T-helper 2 cell treated with Interferon-gamma antibody and Interleukin-4, amounts not matched to agents 5 μg/mL and 100 μg/mL, for 36 hours (primary cell): ENCODE results near the gene CDCA4.

Experiments
- DNase-seq: peaks from one replicate; pipeline ENCODE4 v3.0.0; 2021; ENCODE audit warnings: low spot score
- H3K27ac Mint-ChIP-seq: one replicate; pipeline ENCODE4 v1.8.0; 2021; ENCODE audit warnings: mild to moderate bottlenecking, mixed read lengths
- H3K27me3 Mint-ChIP-seq: one replicate; pipeline ENCODE4 v1.8.0; 2021; ENCODE audit warnings: low read depth, mixed read lengths
- H3K36me3 Mint-ChIP-seq: one replicate; pipeline ENCODE4 v1.8.0; 2021; ENCODE audit warnings: low read depth, mixed read lengths
- H3K4me1 Mint-ChIP-seq: one replicate; pipeline ENCODE4 v1.8.0; 2021; ENCODE audit warnings: low read depth, mixed read lengths
- H3K4me3 Mint-ChIP-seq: one replicate; pipeline ENCODE4 v1.8.0; 2022; ENCODE audit warnings: mild to moderate bottlenecking, moderate library complexity, mixed read lengths
- H3K9me3 Mint-ChIP-seq: one replicate; pipeline ENCODE4 v1.8.0; 2021; ENCODE audit warnings: mixed read lengths

CDCA4 gene

DNA sequence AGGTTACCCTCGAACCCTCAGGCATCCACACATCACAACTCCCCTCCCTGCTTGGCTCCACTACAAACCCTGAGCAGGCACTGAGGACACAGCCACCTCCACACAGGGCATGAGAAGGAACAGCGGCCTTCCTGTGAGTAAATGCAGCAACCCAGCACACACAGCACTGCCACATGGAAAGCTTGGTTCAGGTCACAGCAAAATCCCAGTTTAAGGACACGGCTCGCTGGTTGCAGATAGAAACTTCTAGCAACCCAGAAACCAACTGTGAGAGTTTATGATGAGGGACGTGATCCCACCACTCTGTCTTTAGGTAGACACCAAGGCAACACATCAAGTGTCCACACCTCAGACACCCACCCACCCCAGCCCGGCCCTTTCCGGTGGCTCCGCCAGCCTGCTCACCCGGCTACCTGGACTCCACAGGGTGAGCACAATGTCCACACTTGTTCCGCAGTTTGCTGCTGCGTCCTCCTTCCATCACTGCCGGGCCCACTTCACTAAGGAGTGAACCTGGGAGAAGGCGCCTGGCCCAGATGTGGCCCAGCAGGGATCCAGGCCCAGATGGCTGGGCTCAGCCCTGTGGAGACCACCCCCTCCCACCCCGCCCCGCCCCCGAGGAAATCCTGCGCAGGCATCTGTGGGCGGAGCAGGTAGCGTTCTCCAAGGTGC lies 13.2 kb downstream of the CDCA4 start:
- no peaks in the 10 kb centered on the region for H3K27me3 Mint-ChIP-seq
- peaks cover 4% of the 10 kb centered on the region for H3K4me1 Mint-ChIP-seq
- DNase-seq: no peak
- H3K9me3 Mint-ChIP-seq: no peaks in the 10 kb centered on the region
- H3K27ac Mint-ChIP-seq: no peak overlapping the region
- H3K4me3 Mint-ChIP-seq: no peak overlapping the region
- H3K36me3 Mint-ChIP-seq: peaks cover 29% of the 10 kb centered on the region

DNA sequence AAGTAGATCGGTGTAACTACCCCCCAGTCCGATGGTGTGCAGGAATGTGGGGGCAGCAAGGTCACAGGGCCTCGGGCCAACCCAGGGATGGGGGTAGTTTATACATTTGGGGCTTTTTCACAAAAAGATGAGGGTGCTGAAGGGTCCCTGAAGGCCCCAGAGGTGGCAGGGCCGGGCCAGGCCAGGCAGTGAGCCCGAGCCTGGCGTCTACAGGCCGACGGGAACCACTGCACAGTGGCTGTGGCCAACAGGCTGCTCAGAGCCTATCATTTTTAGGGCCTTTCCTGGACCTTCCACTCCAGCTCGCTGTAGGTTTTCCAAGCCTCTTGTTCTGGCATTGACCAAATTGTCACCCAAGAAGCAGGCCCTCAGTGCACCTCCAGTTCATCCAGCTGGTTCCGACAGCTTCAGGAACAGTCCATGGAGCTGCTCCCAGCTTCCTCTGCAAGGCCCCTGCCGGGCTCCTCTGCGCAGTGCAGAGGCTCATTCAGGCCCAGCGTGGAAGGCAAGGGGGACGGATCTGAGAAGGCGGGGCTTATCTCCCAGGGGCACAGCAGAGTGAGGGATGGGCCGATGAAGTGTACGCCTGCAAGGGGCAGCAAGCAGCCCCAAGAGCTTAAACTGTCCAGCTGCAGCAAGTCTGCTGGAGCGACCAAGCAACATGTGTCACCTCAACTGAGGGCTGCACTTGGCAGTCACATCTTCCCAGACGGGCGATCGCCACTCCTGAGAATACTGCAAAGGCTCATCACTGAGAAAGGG lies 13.9 kb downstream of the CDCA4 start:
- Mint-ChIP-seq H3K9me3 (no peaks in the 10 kb centered on the region), H3K27me3 (no peaks in the 10 kb centered on the region), H3K27ac (no peak overlapping the region), H3K4me1 (peaks cover 1% of the 10 kb centered on the region), H3K36me3 (peaks cover 26% of the 10 kb centered on the region), H3K4me3 (no peak overlapping the region)
- no peak for DNase-seq

DNA sequence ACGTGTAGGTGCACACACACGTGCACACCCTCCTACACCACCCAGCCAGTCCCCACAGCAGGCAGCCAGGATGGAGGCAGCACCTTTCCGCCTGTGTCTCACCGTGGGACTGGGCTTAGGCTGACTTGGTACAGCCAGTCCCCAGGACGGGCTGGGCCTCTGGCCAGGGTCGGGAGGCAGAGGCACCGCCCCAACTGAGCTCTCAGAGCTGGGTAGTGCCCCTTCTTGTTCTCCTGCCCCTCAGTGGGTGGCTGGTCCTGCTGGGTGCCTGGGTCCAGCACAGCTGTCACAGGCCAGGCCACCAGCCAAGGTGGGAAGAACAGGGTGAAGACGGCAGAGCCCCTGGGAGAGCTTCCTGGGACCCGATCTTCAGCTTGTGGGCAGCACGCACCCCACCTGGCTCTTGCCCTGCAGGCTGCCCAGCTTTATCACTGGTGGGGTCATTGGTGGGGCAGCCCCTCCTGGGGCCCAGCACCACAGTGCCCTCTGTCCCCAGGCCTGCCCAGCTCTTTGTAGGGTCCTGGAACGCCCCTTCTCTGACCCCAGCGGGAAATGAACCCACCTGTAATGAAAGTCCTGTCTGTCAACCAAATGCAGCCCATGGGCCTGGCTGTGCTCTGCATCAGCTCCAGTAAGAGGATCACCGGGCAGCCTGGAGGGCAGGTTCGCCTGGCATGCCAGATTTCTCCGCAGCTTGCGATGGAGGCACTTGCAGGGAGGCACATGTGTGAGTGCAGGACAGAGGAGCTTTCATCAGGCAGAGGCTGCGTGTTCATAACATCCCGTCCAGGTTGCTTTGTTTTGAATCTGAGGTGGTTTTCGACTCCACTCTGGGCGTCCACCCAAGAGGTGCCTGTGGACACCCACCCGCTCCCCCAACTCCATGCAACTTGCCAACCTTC lies 14.7 kb downstream of the CDCA4 start:
- DNase-seq: no peak
- H3K36me3 Mint-ChIP-seq: peaks cover 22% of the 10 kb centered on the region
- no peaks in the 10 kb centered on the region for H3K27me3 Mint-ChIP-seq
- no peaks in the 10 kb centered on the region for H3K9me3 Mint-ChIP-seq
- no peak overlapping the region for H3K4me3 Mint-ChIP-seq
- no peak overlapping the region for H3K27ac Mint-ChIP-seq
- H3K4me1 Mint-ChIP-seq: no peaks in the 10 kb centered on the region

DNA sequence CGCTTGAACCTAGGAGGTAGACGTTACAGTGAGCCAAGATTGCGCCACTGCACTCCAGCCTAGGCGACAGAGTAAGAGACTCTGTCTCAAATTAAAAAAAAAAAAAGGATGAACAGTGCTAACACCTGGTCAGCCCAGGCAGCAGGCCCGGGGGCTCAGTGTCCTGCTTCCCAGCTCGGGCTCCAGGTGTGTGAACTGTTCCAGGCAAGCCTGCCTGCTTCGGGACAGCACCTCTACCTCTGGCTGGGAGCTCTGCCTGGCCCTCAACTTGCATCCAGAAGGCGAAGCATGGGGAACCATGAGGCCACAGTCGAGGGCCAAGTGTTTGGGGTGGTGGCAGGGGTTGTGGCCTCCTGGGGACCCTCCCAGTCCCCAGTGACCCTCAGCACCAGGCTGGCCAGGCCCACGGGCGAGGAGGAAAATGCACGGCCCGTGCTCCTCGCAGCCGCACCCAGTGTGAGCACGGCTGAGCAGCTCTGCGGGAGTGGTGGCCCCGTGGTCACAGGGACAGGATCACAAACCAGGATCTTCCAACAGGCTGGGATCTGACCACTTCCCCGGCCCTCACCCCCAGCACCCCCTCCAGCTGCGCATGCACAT lies 15.5 kb downstream of the CDCA4 start:
- H3K27ac Mint-ChIP-seq: no peak overlapping the region
- peaks cover 25% of the 10 kb centered on the region for H3K36me3 Mint-ChIP-seq
- no peaks in the 10 kb centered on the region for H3K27me3 Mint-ChIP-seq
- no peaks in the 10 kb centered on the region for H3K9me3 Mint-ChIP-seq
- H3K4me3 Mint-ChIP-seq: no peak overlapping the region
- DNase-seq: no peak
- H3K4me1 Mint-ChIP-seq: no peaks in the 10 kb centered on the region

DNA sequence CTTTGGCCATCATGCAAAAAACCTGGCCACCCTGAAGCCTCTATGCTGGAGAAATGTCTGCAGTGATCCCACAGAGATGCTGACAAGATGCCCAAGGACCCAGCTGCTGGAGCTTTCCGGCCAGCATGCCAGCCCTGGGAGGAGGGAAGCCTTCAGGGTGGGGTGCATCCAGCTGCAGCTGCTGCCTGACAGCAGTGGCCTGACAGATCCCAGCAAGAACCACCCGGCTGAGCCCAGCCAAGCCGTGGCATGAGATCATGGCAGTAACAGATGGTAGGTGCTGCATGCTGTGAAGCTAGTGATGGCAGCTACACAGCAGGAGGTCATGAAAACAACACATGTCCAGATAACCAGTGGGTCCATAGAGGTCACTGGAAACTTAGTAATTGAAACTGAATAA lies 21.5 kb downstream of the CDCA4 start:
- H3K36me3 Mint-ChIP-seq: peaks cover 15% of the 10 kb centered on the region
- H3K4me3 Mint-ChIP-seq: no peak overlapping the region
- H3K4me1 Mint-ChIP-seq: no peaks in the 10 kb centered on the region

DNA sequence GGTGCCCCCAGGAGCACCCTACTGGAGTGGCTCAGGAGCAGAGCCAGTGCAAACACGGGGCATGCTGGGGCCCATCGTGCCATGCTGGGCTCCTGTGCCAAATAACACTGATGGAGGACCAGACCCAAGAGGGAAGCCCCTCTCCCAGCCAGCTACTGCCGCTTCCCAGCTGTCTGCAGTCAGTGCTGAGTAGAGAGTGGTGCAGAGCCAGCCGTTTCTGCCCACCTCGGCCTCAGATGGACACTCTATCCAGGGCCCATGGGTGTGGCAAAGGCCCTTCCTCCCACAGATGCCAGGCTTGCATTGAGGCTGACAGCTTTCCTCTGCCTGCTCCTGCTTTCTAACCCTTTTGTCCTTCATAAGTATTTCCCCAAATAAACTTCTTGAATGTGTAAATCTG lies 22.1 kb downstream of the CDCA4 start:
- no peak for DNase-seq
- Mint-ChIP-seq H3K27ac (no peak overlapping the region), H3K27me3 (no peaks in the 10 kb centered on the region), H3K9me3 (peaks cover 6% of the 10 kb centered on the region), H3K4me1 (no peaks in the 10 kb centered on the region), H3K36me3 (peaks cover 15% of the 10 kb centered on the region), H3K4me3 (no peak overlapping the region)

More for the DNA sequence above, 21.5 kb downstream of the CDCA4 start:
- H3K27me3 Mint-ChIP-seq: no peaks in the 10 kb centered on the region
- DNase-seq: no peak
- H3K9me3 Mint-ChIP-seq: peaks cover 6% of the 10 kb centered on the region
- no peak overlapping the region for H3K27ac Mint-ChIP-seq

DNA sequence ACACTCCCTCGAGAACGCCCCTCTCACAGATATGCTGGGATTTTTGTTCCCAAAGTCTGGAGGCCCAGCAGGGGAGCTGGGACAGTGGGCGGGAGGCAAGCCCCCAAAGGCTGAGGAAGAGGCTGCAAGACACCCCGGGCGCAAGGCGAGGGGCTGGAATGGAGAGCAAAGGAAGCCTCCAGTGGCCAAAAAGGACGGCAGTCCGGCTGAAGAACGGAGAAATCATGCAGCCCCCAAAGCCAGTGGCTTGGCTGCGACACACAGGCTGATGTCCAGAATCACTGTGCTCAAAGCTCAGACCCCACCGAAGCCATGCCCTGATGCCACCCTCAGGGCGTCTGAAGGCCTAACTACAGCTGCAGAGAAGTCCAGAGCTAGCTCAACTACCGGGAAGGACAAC lies 24.4 kb downstream of the CDCA4 start:
- peaks cover 6% of the 10 kb centered on the region for H3K9me3 Mint-ChIP-seq

DNA sequence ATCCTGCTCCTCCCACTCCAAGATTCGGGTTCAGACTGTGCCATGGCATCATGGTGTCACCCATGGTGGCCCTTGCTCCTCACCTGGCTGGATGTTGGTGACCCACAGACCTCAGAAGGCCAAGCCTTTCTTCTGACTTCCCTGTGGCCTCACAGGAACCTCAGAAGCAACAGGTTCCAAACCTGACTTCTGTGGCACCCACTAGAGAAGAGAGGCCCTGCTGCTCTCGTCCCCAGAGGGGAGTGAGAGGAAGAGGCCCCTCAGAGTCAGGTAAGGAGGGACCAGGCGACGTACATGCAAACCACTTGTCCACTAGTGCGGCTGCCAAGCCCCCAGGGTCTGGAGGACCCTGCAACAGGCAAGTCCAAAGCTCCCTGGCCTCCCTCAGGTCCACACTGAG lies 24.9 kb downstream of the CDCA4 start:
- Mint-ChIP-seq H3K36me3 (peaks cover 13% of the 10 kb centered on the region), H3K27me3 (no peaks in the 10 kb centered on the region), H3K27ac (no peak overlapping the region), H3K4me1 (no peaks in the 10 kb centered on the region), H3K4me3 (no peak overlapping the region), H3K9me3 (peaks cover 6% of the 10 kb centered on the region)
- no peak for DNase-seq

More for the DNA sequence above, 24.4 kb downstream of the CDCA4 start:
- Mint-ChIP-seq H3K36me3 (peaks cover 13% of the 10 kb centered on the region), H3K27me3 (no peaks in the 10 kb centered on the region), H3K27ac (no peak overlapping the region), H3K4me1 (no peaks in the 10 kb centered on the region), H3K4me3 (no peak overlapping the region)
- no peak for DNase-seq

DNA sequence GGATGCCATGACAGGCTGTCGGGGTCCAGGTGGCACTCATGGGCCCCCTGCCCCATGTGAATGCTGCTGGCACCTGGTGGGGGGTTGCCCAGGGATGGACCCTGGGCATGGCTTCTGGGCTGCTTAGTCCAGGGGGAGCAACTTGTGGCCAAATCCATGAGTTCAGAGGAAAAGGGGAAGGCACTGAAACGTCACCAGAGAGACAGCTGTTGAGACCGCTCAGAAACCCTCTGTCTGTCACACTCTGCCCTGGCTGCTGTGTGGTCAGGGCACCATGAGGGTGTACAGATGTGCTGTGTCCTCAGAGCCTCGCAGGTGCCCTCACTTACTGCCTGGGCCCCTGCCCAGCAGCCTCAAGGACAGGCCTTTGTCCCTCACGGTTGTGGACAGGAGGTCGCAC lies 25.9 kb downstream of the CDCA4 start:
- no peak for DNase-seq
- H3K36me3 Mint-ChIP-seq: peaks cover 8% of the 10 kb centered on the region
- H3K27ac Mint-ChIP-seq: no peak overlapping the region
- no peak overlapping the region for H3K4me3 Mint-ChIP-seq
- no peaks in the 10 kb centered on the region for H3K27me3 Mint-ChIP-seq
- H3K4me1 Mint-ChIP-seq: no peaks in the 10 kb centered on the region
- H3K9me3 Mint-ChIP-seq: peaks cover 5% of the 10 kb centered on the region

DNA sequence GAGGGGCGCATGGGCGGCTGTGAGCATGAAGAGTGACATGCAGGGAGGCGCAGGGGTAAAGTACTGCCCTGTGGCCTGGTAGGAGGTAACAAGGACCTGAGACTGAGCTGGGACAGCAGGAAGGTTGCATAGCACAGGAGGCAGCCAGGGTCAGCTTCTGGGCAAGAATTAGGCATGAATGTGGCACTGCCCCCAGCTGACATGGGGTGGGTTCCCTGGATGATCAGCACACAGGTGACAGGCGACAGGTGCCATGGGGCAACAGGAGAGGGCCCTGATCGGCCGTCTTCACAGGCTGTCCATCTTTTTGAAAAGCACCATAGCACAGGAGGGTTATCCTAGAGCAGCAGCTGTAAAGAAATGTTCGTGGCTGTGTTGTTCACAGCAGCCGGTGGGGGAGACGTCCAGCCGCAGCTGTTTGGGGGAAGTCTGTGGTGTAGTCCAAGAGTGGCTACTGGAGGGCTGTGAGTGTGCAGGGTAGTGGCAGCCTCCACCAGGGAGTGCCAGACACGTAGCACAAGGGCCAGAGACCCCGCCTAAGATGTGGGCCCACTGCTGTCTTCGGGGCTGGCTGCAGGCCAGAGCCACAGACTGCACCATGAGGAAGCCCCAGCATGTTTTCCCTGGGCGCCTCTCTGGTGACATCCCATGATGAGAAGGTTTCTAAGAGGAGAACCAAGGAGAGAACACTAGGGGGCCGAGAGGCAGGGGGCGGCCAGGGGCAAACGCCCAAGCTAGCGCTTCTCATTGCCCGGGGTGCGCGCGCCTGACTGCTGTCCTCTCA lies 26.9 kb downstream of the CDCA4 start:
- peaks cover 4% of the 10 kb centered on the region for H3K36me3 Mint-ChIP-seq
- no peak for DNase-seq
- no peak overlapping the region for H3K27ac Mint-ChIP-seq
- no peaks in the 10 kb centered on the region for H3K4me1 Mint-ChIP-seq
- no peak overlapping the region for H3K4me3 Mint-ChIP-seq
- H3K9me3 Mint-ChIP-seq: no peaks in the 10 kb centered on the region
- H3K27me3 Mint-ChIP-seq: no peaks in the 10 kb centered on the region

DNA sequence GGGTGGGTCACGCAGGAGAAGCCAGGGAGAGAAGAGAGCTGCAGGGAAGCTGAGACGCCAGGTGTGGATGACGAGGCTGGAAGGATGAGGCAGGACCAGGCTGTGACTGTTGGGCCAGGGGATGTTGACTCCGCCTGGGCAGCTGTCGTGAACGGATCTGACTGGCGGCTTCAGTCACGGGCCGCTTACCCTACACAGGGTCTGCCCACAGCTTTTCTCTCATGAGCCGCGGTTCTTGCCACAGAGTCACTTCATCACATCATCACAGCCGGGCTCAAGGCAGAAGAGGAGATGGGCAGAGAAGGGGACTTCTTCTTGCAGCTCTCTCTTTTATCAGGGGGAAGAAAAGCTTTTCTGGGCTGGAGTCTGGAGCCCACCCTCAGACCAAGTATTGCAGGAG lies 27.6 kb downstream of the CDCA4 start:
- Mint-ChIP-seq H3K27me3 (no peaks in the 10 kb centered on the region), H3K9me3 (no peaks in the 10 kb centered on the region), H3K4me3 (no peak overlapping the region), H3K36me3 (peaks cover 4% of the 10 kb centered on the region), H3K27ac (peak overlapping the region; percentile 47), H3K4me1 (no peaks in the 10 kb centered on the region)
- no peak for DNase-seq

DNA sequence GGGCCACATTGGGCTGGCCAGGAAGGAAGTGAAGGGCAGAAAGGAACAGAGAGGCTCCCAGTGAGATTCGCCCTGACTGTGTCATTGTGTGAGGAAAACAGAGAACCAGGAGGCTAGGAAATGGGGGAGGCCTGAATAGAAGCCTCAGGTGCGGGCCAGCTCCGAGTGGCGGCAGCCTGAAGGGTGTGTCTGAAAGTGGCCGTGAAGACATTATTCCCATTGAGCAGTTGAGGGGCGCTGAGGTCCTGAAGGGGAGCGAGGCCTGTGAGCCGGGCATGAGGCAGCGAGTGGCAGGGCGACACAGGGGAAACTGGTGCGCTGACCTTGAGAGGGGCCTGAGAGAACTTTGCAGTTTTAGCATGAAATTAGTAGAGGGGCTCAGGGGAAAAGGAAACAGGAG lies 28.4 kb downstream of the CDCA4 start:
- Mint-ChIP-seq H3K4me3 (no peak overlapping the region), H3K27me3 (peaks cover 2% of the 10 kb centered on the region), H3K9me3 (no peaks in the 10 kb centered on the region), H3K36me3 (peaks cover 4% of the 10 kb centered on the region), H3K4me1 (no peaks in the 10 kb centered on the region), H3K27ac (no peak overlapping the region)
- no peak for DNase-seq

DNA sequence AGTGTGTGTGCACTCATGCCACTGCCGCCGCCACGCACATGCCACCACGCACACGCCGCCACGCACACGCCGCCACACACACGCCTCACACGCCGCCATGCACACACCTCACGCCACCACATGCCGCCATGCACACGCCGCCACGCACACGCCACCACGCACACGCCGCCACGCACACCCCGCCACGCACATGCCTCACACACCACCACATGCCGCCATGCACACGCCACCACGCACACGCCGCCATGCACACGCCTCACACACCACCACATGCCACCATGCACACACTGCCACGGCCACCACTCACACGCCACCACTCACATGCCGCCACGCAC lies 29.0 kb downstream of the CDCA4 start:
- no peaks in the 10 kb centered on the region for H3K9me3 Mint-ChIP-seq
- H3K27me3 Mint-ChIP-seq: peaks cover 5% of the 10 kb centered on the region
- no peak overlapping the region for H3K4me3 Mint-ChIP-seq
- no peak overlapping the region for H3K27ac Mint-ChIP-seq
- peaks cover 2% of the 10 kb centered on the region for H3K4me1 Mint-ChIP-seq
- DNase-seq: no peak
- no peaks in the 10 kb centered on the region for H3K36me3 Mint-ChIP-seq
